Measurements from ENCODE around the gene HRAS. TPM values are rescaled to one million over a fixed set of nuclear protein-coding genes. Genes with fewer than 3 reads are reported as not detected.
A peak's percentile ranks its signal among the peaks of the same experiment; 100 is the strongest.

HRAS gene
- total and polyA plus RNA-seq, 2 of the 13 experiments (the other 11 are each of a cell fraction or from before 2014, with no cell fraction given): 32.9 to 50.0 TPM

GRCh38 chr11:506995-507726 is 28.2 kb downstream of the HRAS start, which contains the start of gene RNH1 (continued):
- TF ChIP-seq ZBTB26 (CRISPR knock-in tag; IDR thresholded peaks at IDR 0.05; ENCODE audit: borderline replicate concordance) (no peak), SRY (CRISPR knock-in tag; IDR thresholded peaks at IDR 0.05) (0 out of 2 replicates have a peak, but pooled peaks have one; percentile 30), ZNF614 (CRISPR knock-in tag; IDR thresholded peaks at IDR 0.05; ENCODE audit: borderline replicate concordance) (peak; percentile 35; the same call in 1 of the 2 replicates), TERF1 (CRISPR knock-in tag; IDR thresholded peaks at IDR 0.05) (no peak), REST (IDR thresholded peaks at IDR 0.05; ENCODE audit: borderline replicate concordance in 1 of 2, low read depth in 1 of 2, low read length in 2 of 2) (no peak), EEA1 (CRISPR knock-in tag; IDR thresholded peaks at IDR 0.05; ENCODE audit: borderline replicate concordance) (0 out of 2 replicates have a peak, but pooled peaks have one; percentile 6), ZNF230 (CRISPR knock-in tag; IDR thresholded peaks at IDR 0.05) (0 out of 2 replicates have a peak, but pooled peaks have one; percentile 10), ZNF430 (CRISPR knock-in tag; IDR thresholded peaks at IDR 0.05) (peak; percentile 45; the same call in 1 of the 2 replicates), HDAC1 (CRISPR knock-in tag; IDR thresholded peaks at IDR 0.05) (peak; percentile 82; the same call in 1 of the 2 replicates), ZNF557 (CRISPR knock-in tag; IDR thresholded peaks at IDR 0.05) (no peak), PHF8 (CRISPR knock-in tag; IDR thresholded peaks at IDR 0.05) (peak; percentile 96), TOPORS (CRISPR knock-in tag; IDR thresholded peaks at IDR 0.05) (peak; percentile 83; the same call in 1 of the 2 replicates), YEATS4 (CRISPR knock-in tag; IDR thresholded peaks at IDR 0.05; ENCODE audit: borderline replicate concordance) (peak; percentile 63), ZNF362 (CRISPR knock-in tag; IDR thresholded peaks at IDR 0.05; ENCODE audit: borderline replicate concordance) (0 out of 2 replicates have a peak, but pooled peaks have one; percentile 6), ZNF576 (CRISPR knock-in tag; IDR thresholded peaks at IDR 0.05) (no peak), POLR2A (IDR thresholded peaks at IDR 0.05; ENCODE audit: insufficient read depth in 1 of 2, low read depth in 2 of 2, low read length in 2 of 2) (peak; percentile 72 to 80), ZFP37 (CRISPR knock-in tag; IDR thresholded peaks at IDR 0.05; ENCODE audit: borderline replicate concordance) (no peak), SKIL (CRISPR knock-in tag; IDR thresholded peaks at IDR 0.05; ENCODE audit: borderline replicate concordance) (no peak)
